ENCODE measurements around the gene CHRNA1.
A peak's percentile ranks its signal among the peaks of the same experiment; 100 is the strongest.

Gene CHRNA1

GRCh38 chr2:174764280-174765255, at the start of gene CHRNA1:
Gene CHRNA1, minus strand, starts transcription at chr2:174764472. Its CDS starts 78 bp downstream, at chr2:174764394.
- DNase-seq: no peak

GRCh38 chr2:174812037-174812436, 47.8 kb upstream of the CHRNA1 start:
- no peak for DNase-seq

GRCh38 chr2:174807931-174808330, 43.7 kb upstream of the CHRNA1 start:
- DNase-seq: no peak

GRCh38 chr2:174805803-174806202, 41.5 kb upstream of the CHRNA1 start:
- DNase-seq: no peak

- no peak for DNase-seq
Observed at GRCh38 chr2:174802459-174802858, 38.2 kb upstream of the CHRNA1 start.

- DNase-seq: no peak
Observed at GRCh38 chr2:174800436-174801205, 36.3 kb upstream of the CHRNA1 start.

GRCh38 chr2:174798801-174799200, 34.5 kb upstream of the CHRNA1 start:
- DNase-seq: no peak

- no peak for DNase-seq
Observed at GRCh38 chr2:174797781-174798276, 33.6 kb upstream of the CHRNA1 start.

- DNase-seq: no peak
Observed at GRCh38 chr2:174796319-174796771, 32.1 kb upstream of the CHRNA1 start.

- DNase-seq: no peak
Observed at GRCh38 chr2:174794851-174795374, 30.6 kb upstream of the CHRNA1 start.

GRCh38 chr2:174792309-174793025, 28.2 kb upstream of the CHRNA1 start:
- DNase-seq: no peak

- no peak for DNase-seq
Observed at GRCh38 chr2:174791746-174792280, 27.5 kb upstream of the CHRNA1 start.

GRCh38 chr2:174791020-174791419, 26.7 kb upstream of the CHRNA1 start:
- DNase-seq: no peak

GRCh38 chr2:174789001-174789400, 24.7 kb upstream of the CHRNA1 start:
- DNase-seq: no peak

GRCh38 chr2:174788291-174788929, 24.1 kb upstream of the CHRNA1 start:
- peak; percentile 22 for DNase-seq

GRCh38 chr2:174787487-174788205, 23.4 kb upstream of the CHRNA1 start:
- DNase-seq: no peak

GRCh38 chr2:174786066-174786725, 21.9 kb upstream of the CHRNA1 start:
- no peak for DNase-seq

- no peak for DNase-seq
Observed at GRCh38 chr2:174785481-174785880, 21.2 kb upstream of the CHRNA1 start.

GRCh38 chr2:174784909-174785308, 20.6 kb upstream of the CHRNA1 start:
- no peak for DNase-seq

GRCh38 chr2:174784316-174784715, 20.0 kb upstream of the CHRNA1 start:
- DNase-seq: no peak

Data from CD4-positive, alpha-beta T cell treated with Interleukin-17A for 1 hour (primary cell).